Adrenal gland (tissue), 19 donors: ENCODE data around the gene PPM1D. TPM values are rescaled to one million over a fixed set of nuclear protein-coding genes. Genes with fewer than 3 reads are reported as not detected.
"Not testable (repeated sequence)": the region's sequence is repeated elsewhere in the genome, so short reads cannot be mapped to it uniquely, and the experiment has no call there.

Experiments
- DNase-seq, 7 donors: peaks; one replicate each; pipeline ENCODE4 v3.0.0-alpha.2; 2019 to 2020
- H3K27ac ChIP-seq, 5 donors: fragments of 200-600 bp; sonication (generic) in 4 of 5; 1 replicate in 3 of 5; 2 replicates in 2 of 5; pipeline versions ENCODE4 v1.5.1 to v1.8.0; 2016 to 2020; ENCODE audit warnings: mild to moderate bottlenecking in 1 of 5
- H3K27me3 ChIP-seq: fragments of 200-600 bp; 2 replicates; pipeline ENCODE4 v1.8.0; 2021
- H3K36me3 ChIP-seq, 2 donors: fragments of 200-600 bp; replicated peaks in 1 of 2; 1 replicate in 1 of 2; 2 replicates in 1 of 2; pipeline versions ENCODE4 v1.5.1 to v1.8.0; 2018 to 2022
- H3K4me1 ChIP-seq, 2 donors: fragments of 200-600 bp; replicated peaks in 1 of 2; 1 replicate in 1 of 2; 2 replicates in 1 of 2; pipeline versions ENCODE4 v1.5.1 to v1.8.0; 2018 to 2021
- H3K4me3 ChIP-seq, 4 donors: fragments of 200-600 bp; sonication (generic) in 3 of 4; one replicate each; pipeline ENCODE4 v1.5.1; 2016 to 2018
- H3K9me3 ChIP-seq, 3 donors: fragments of 200-600 bp; sonication (generic) in 1 of 3; replicated peaks in 1 of 3; 1 replicate in 2 of 3; 2 replicates in 1 of 3; pipeline versions ENCODE4 v1.5.1 to v1.8.0; 2016 to 2021
- CTCF ChIP-seq, 6 experiments: fragments of 450-650 bp in 4 of 6; fragments of 200-600 bp in 2 of 6; sonication (generic) in 1 of 6; IDR thresholded peaks; 1 replicate in 5 of 6; 2 replicates in 1 of 6; pipeline versions ENCODE4 v1.5.1 to v1.8.0; 2016 to 2021; ENCODE audit warnings: antibody characterized with exemption in 6 of 6, mild to moderate bottlenecking in 2 of 6, moderate library complexity in 1 of 6
- POLR2A ChIP-seq, 2 donors: fragments of 450-650 bp; IDR thresholded peaks; one replicate each; pipeline ENCODE4 v1.6.1; 2017; ENCODE audit warnings: antibody characterized with exemption in 2 of 2, mild to moderate bottlenecking in 2 of 2, moderate library complexity in 1 of 2
- WGBS, 4 donors: extraction: QIAGEN DNeasy Blood & Tissue Kit in 2 of 4; methylation state at CpG; one replicate each; pipeline versions ENCODE4 v1.1.5 to v1.1.7; 2013 to 2017; 5-methylcytosine and 5-hydroxymethylcytosine counted together
- intact Hi-C, 2 donors: fragments of 100-400 bp; cut with DNase I; formaldehyde crosslinking; loops; one replicate each; pipeline versions ENCODE4 v1.14.1 to v1.15.0; 2022 to 2023
- long read RNA-seq, 10 donors: library from polyadenylated mRNA in 3 of 10; unstranded in 2 of 10; stranded (forward) in 1 of 10; transcript quantifications; one replicate each; pipeline ENCODE4 v2.0.0 and lab custom pipeline, GENCODE V29; 2021 to 2026
- polyA plus RNA-seq, 3 donors: library from polyadenylated mRNA; stranded (reverse); fragments of 200-250 nt in 2 of 3; fragments of 350-450 nt in 1 of 3; fragmentation: Illumina TruSeq in 1 of 3; extraction: RNeasy Lipid Tissue Mini Kit (QIAGEN cat#74804) in 1 of 3; gene quantifications; one replicate each; pipeline ENCODE4 v1.2.3, GENCODE V29; 2013 to 2014
- total RNA-seq, 9 donors: library from RNA; depleted of rRNA in 4 of 9; stranded (reverse); fragments of >200 nt in 4 of 9; fragments of 120-200 nt in 1 of 9; fragmentation: NEBNext Ultra II Directional in 1 of 9; extraction: Animal tissue kit (Norgen Biotek cat#: 25700) in 1 of 9; gene quantifications; one replicate each; pipeline versions ENCODE4 v1.1.0 to v1.2.4, GENCODE V29; 2013 to 2023
- donor health status: healthy with polysubstance abuse.
- donor health status: Bipolar disorder and iron deficiency.
- donor health status: DM: yes; HTN: yes; CAD: no.
- donor health status: DM: no; HTN: no; CAD: no.
- donor health status: DM: no; HTN: no; CAD: no.
- donor health status: DM: yes; HTN: yes; CAD: no.

Gene PPM1D
- total RNA-seq, result 10 to 100 TPM in 5 of 9 donors, 1 to 10 TPM in 4; 3.4 to 16.3 (median 10.6) TPM
- polyA plus RNA-seq, result 1 to 10 TPM; 3.4 to 8.5 (median 3.7) TPM
- long read RNA-seq, donor 1, full-length matches to known transcripts, result 2 of 2 reads
- long read RNA-seq, donor 1, partial matches to known transcripts, result 0 of 2 reads
- long read RNA-seq, donor 1, other reads (novel, unspliced or antisense), result 0 of 2 reads
- long read RNA-seq, donor 2, full-length matches to known transcripts, result 2 of 2 reads
- long read RNA-seq, donor 2, partial matches to known transcripts, result 0 of 2 reads
- long read RNA-seq, donor 2, other reads (novel, unspliced or antisense), result 0 of 2 reads
- long read RNA-seq, donor 3, full-length matches to known transcripts, result 2 of 2 reads
- long read RNA-seq, donor 3, partial matches to known transcripts, result 0 of 2 reads
- long read RNA-seq, donor 3, other reads (novel, unspliced or antisense), result 0 of 2 reads
- long read RNA-seq, donor 4, full-length matches to known transcripts, result 6 of 7 reads
- long read RNA-seq, donor 4, partial matches to known transcripts, result 1 of 7 reads
- long read RNA-seq, donor 4, other reads (novel, unspliced or antisense), result 0 of 7 reads
- long read RNA-seq, donor 5, full-length matches to known transcripts, result 27 of 31 reads
- long read RNA-seq, donor 5, partial matches to known transcripts, result 1 of 31 reads
- long read RNA-seq, donor 5, other reads (novel, unspliced or antisense), result 3 of 31 reads
- long read RNA-seq, donor 6, full-length matches to known transcripts, result 2 of 5 reads
- long read RNA-seq, donor 6, partial matches to known transcripts, result 0 of 5 reads
- long read RNA-seq, donor 6, other reads (novel, unspliced or antisense), result 3 of 5 reads
- long read RNA-seq, donor 7, full-length matches to known transcripts, result 1 of 1 reads
- long read RNA-seq, donor 7, partial matches to known transcripts, result 0 of 1 reads
- long read RNA-seq, donor 7, other reads (novel, unspliced or antisense), result 0 of 1 reads
- long read RNA-seq, donor 8, full-length matches to known transcripts, result 2 of 2 reads
- long read RNA-seq, donor 8, partial matches to known transcripts, result 0 of 2 reads
- long read RNA-seq, donor 8, other reads (novel, unspliced or antisense), result 0 of 2 reads
- long read RNA-seq, donor 9, full-length matches to known transcripts, result 5 of 5 reads
- long read RNA-seq, donor 9, partial matches to known transcripts, result 0 of 5 reads
- long read RNA-seq, donor 9, other reads (novel, unspliced or antisense), result 0 of 5 reads
- long read RNA-seq, donor 10, full-length matches to known transcripts, result 3 of 3 reads
- long read RNA-seq, donor 10, partial matches to known transcripts, result 0 of 3 reads
- long read RNA-seq, donor 10, other reads (novel, unspliced or antisense), result 0 of 3 reads

GRCh38 chr17:60599620-60600489 is at the start of gene PPM1D:
Gene PPM1D (plus strand): TSS chr17:60600193. CDS start chr17:60600415, 222 bp downstream.
- Histone ChIP-seq H3K27me3 (no peaks in the 10 kb centered on the region), H3K4me1 (peaks cover 7 to 33% of the 10 kb centered on the region in 2 donors), H3K36me3 (no peaks in the 10 kb centered on the region), H3K9me3 (no peaks in the 10 kb centered on the region), H3K27ac (peak within 1 kb of the TSS; percentile 86 to 96 (median 92)), H3K4me3 (peak within 1 kb of the TSS; percentile 59 to 100 (median 74))
- intact Hi-C loops, result no loop called here
- WGBS, 4 donors, result 0 to 1% (median 1%) methylated on average over 10 to 80 of the region's 83 CpGs
- TF ChIP-seq POLR2A (IDR thresholded peaks at IDR 0.05) (peak; percentile 70 to 88), CTCF (IDR thresholded peaks at IDR 0.05) (peak in 2 of 6 experiments; percentile 34 to 40)
- peak; percentile 99 to 100 (median 100) for DNase-seq

- H3K36me3 ChIP-seq, DNase-seq, intact Hi-C loops, H3K27ac ChIP-seq, H3K9me3 ChIP-seq, H3K27me3 ChIP-seq, H3K4me1 ChIP-seq, H3K4me3 ChIP-seq: not testable (repeated sequence)
- WGBS, 4 donors, result 91 to 100% (median 96%) methylated on average over 5 to 7 of the region's 13 CpGs
Observed at GRCh38 chr17:60552255-60552654, 47.7 kb upstream of the PPM1D start.

- no peak overlapping the region for H3K4me3 ChIP-seq
- no peaks in the 10 kb centered on the region for H3K4me1 ChIP-seq
- no peaks in the 10 kb centered on the region for H3K9me3 ChIP-seq
- H3K36me3 ChIP-seq, result no peaks in the 10 kb centered on the region
- no peak for TF ChIP-seq CTCF (IDR thresholded peaks at IDR 0.05)
- TF ChIP-seq POLR2A (IDR thresholded peaks at IDR 0.05), result no peak
- H3K27me3 ChIP-seq, result no peaks in the 10 kb centered on the region
- DNase-seq, result peak; percentile 35 to 90 (median 74)
- 16 to 49% (median 40%) methylated on average over 2 of the region's 2 CpGs for WGBS, 4 donors
- intact Hi-C loops, result no loop called here
- H3K27ac ChIP-seq, result peak overlapping the region in 1 of 5 donors; percentile 54
Observed at GRCh38 chr17:60554377-60554788, 45.6 kb upstream of the PPM1D start.

- TF ChIP-seq POLR2A (IDR thresholded peaks at IDR 0.05), result no peak
- H3K27me3 ChIP-seq, result no peaks in the 10 kb centered on the region
- WGBS, 4 donors, result 90 to 98% (median 96%) methylated on average over 4 of the region's 4 CpGs
- DNase-seq, result no peak
- no peak overlapping the region for H3K4me3 ChIP-seq
- no peaks in the 10 kb centered on the region for H3K9me3 ChIP-seq
- intact Hi-C loops, result no loop called here
- no peaks in the 10 kb centered on the region for H3K4me1 ChIP-seq
- no peaks in the 10 kb centered on the region for H3K36me3 ChIP-seq
- no peak overlapping the region for H3K27ac ChIP-seq
Observed at GRCh38 chr17:60555786-60556185, 44.2 kb upstream of the PPM1D start.
